ENCODE measurements around the gene ATP8A2. TPM values are rescaled to one million over a fixed set of nuclear protein-coding genes. Genes with fewer than 3 reads are reported as not detected.

Gene ATP8A2
- total RNA-seq, 1 experiment from 2014 or later = not detected

GRCh38 chr13:25901460-25902376, 529.9 kb downstream of the ATP8A2 start:
- TF ChIP-seq TCF7L2 (IDR thresholded peaks at IDR 0.05; ENCODE audit: low read depth, low read length) = no peak
- no peak overlapping the region for H3K27ac ChIP-seq (ENCODE audit: low read length)
- in situ Hi-C loops (cut with HindIII; ENCODE audit: low pct_unique_long_range_greater_than_20kb, low sequenced_read_pairs) = no loop called here

GRCh38 chr13:25902455-25902854, 530.7 kb downstream of the ATP8A2 start:
- Histone ChIP-seq H3K36me3 (ENCODE audit: control insufficient read depth, insufficient read depth, low read length) (no peaks in the 10 kb centered on the region), H3K27ac (ENCODE audit: low read length) (no peak overlapping the region), H3K4me1 (ENCODE audit: control insufficient read depth, insufficient read depth, low read length) (no peaks in the 10 kb centered on the region), H3K4me3 (ENCODE audit: low read depth in 2 of 2, low read length in 2 of 2) (no peak overlapping the region), H3K9me3 (ENCODE audit: control insufficient read depth, insufficient read depth, low read depth, low read length) (no peaks in the 10 kb centered on the region), H3K27me3 (ENCODE audit: control insufficient read depth, insufficient read depth, low read length) (no peaks in the 10 kb centered on the region)
- TF ChIP-seq CTCF (IDR thresholded peaks at IDR 0.05) (no peak), POLR2AphosphoS5 (IDR thresholded peaks at IDR 0.05; ENCODE audit: low read depth, low read length) (no peak), TCF7L2 (IDR thresholded peaks at IDR 0.05; ENCODE audit: low read depth, low read length) (no peak), SIN3A (IDR thresholded peaks at IDR 0.05; ENCODE audit: borderline replicate concordance, insufficient read depth, low read depth, low read length) (no peak), REST (IDR thresholded peaks at IDR 0.05; ENCODE audit: insufficient read depth in 1 of 2, low read depth in 2 of 2, low read length in 1 of 2) (no peak)
- ATAC-seq (no peak), DNase-seq (ENCODE audit: low read depth, low spot score) (no peak)
- POLR2A ChIA-PET = no interaction called here
- CTCF ChIA-PET = no interaction called here
- intact Hi-C loops (cut with micrococcal nuclease; ENCODE audit: unreplicated experiment) (no loop called here), in situ Hi-C loops (cut with HindIII; ENCODE audit: low pct_unique_long_range_greater_than_20kb, low sequenced_read_pairs) (no loop called here)
- BruUV-seq (replicated peaks) = no TSS peak

More at GRCh38 chr13:25901460-25902376, 529.9 kb downstream of the ATP8A2 start:
- Histone ChIP-seq H3K27me3 (ENCODE audit: control insufficient read depth, insufficient read depth, low read length) (no peaks in the 10 kb centered on the region), H3K4me3 (ENCODE audit: low read depth in 2 of 2, low read length in 2 of 2) (no peak overlapping the region), H3K36me3 (ENCODE audit: control insufficient read depth, insufficient read depth, low read length) (no peaks in the 10 kb centered on the region), H3K9me3 (ENCODE audit: control insufficient read depth, insufficient read depth, low read depth, low read length) (no peaks in the 10 kb centered on the region), H3K4me1 (ENCODE audit: control insufficient read depth, insufficient read depth, low read length) (no peaks in the 10 kb centered on the region)
- DNase-seq (ENCODE audit: low read depth, low spot score) (peak; percentile 18), ATAC-seq (peak; percentile 51; the same call in 1 of the 2 replicates)
- no TSS peak for BruUV-seq (replicated peaks)
- CTCF ChIA-PET = no interaction called here
- POLR2A ChIA-PET = no interaction called here
- intact Hi-C loops (cut with micrococcal nuclease; ENCODE audit: unreplicated experiment) = no loop called here

GRCh38 chr13:25902891-25903341, 531.1 kb downstream of the ATP8A2 start:
- Histone ChIP-seq H3K4me3 (ENCODE audit: low read depth in 2 of 2, low read length in 2 of 2) (no peak overlapping the region), H3K36me3 (ENCODE audit: control insufficient read depth, insufficient read depth, low read length) (no peaks in the 10 kb centered on the region), H3K27ac (ENCODE audit: low read length) (no peak overlapping the region), H3K4me1 (ENCODE audit: control insufficient read depth, insufficient read depth, low read length) (no peaks in the 10 kb centered on the region), H3K27me3 (ENCODE audit: control insufficient read depth, insufficient read depth, low read length) (no peaks in the 10 kb centered on the region), H3K9me3 (ENCODE audit: control insufficient read depth, insufficient read depth, low read depth, low read length) (no peaks in the 10 kb centered on the region)
- DNase-seq (ENCODE audit: low read depth, low spot score) (no peak), ATAC-seq (no peak)
- TF ChIP-seq REST (IDR thresholded peaks at IDR 0.05; ENCODE audit: insufficient read depth in 1 of 2, low read depth in 2 of 2, low read length in 1 of 2) (no peak), SIN3A (IDR thresholded peaks at IDR 0.05; ENCODE audit: borderline replicate concordance, insufficient read depth, low read depth, low read length) (no peak), CTCF (IDR thresholded peaks at IDR 0.05) (no peak), POLR2AphosphoS5 (IDR thresholded peaks at IDR 0.05; ENCODE audit: low read depth, low read length) (no peak), TCF7L2 (IDR thresholded peaks at IDR 0.05; ENCODE audit: low read depth, low read length) (no peak)
- POLR2A ChIA-PET = no interaction called here
- in situ Hi-C loops (cut with HindIII; ENCODE audit: low pct_unique_long_range_greater_than_20kb, low sequenced_read_pairs) = no loop called here
- intact Hi-C loops (cut with micrococcal nuclease; ENCODE audit: unreplicated experiment) = no loop called here
- CTCF ChIA-PET = no interaction called here
- BruUV-seq (replicated peaks) = no TSS peak

Measured in Panc1 (cell line).